IMR-90 (cell line): ENCODE measurements around the gene KDELR3. TPM values are rescaled to one million over a fixed set of nuclear protein-coding genes. Genes with fewer than 3 reads are reported as not detected.

ENCODE experiments used
- ATAC-seq: fragments of 200-7000 bp; cut with Tn5 transposase; 2 replicates; pipeline ENCODE4 v1.9.1; 2020; ENCODE audit warnings: low read depth, mild to moderate bottlenecking, moderate library complexity
- BruUV-seq: library from RNA; stranded (reverse); fragments of 400-500 nt; replicated peaks from 2 replicates; lab custom pipeline; 2021; lab: Mats Ljungman, UMichigan
- CTCF ChIA-PET: fragments of 300-600 bp; formaldehyde crosslinking; extraction: SDS; loops from one replicate; lab custom pipeline; 2021; ENCODE audit warnings: antibody characterized with exemption; lab: Yijun Ruan, JAX
- POLR2A ChIA-PET: fragments of 300-600 bp; sonication (Branson Sonifier 250); formaldehyde crosslinking; loops from one replicate; lab custom pipeline; 2022; ENCODE audit warnings: antibody characterized with exemption; ENCODE audit not compliant: unreplicated experiment; lab: Charles Lee
- DNase-seq: peaks from one replicate; pipeline ENCODE4 v3.0.0; 2013
- H2AFZ ChIP-seq: replicated peaks from 2 replicates; pipeline ENCODE3; 2013; ENCODE audit warnings: low read length, mild to moderate bottlenecking; ENCODE audit not compliant: poor library complexity
- H2AK5ac ChIP-seq: 2 replicates; pipeline ENCODE4 v1.6.1; 2013; ENCODE audit warnings: low read depth, low read length, inconsistent platforms
- H2AK9ac ChIP-seq: replicated peaks from 2 replicates; pipeline ENCODE3; 2013; ENCODE audit warnings: mild to moderate bottlenecking, low read depth, low read length, moderate library complexity; ENCODE audit not compliant: poor library complexity
- H2BK120ac ChIP-seq: 2 replicates; pipeline ENCODE4 v1.6.1; 2013; ENCODE audit warnings: low read depth, low read length, inconsistent platforms
- H2BK15ac ChIP-seq: 3 replicates; pipeline ENCODE4 v1.6.1; 2013; ENCODE audit warnings: low read depth, low read length, inconsistent platforms
- H2BK20ac ChIP-seq: 2 replicates; pipeline ENCODE4 v1.6.1; 2013; ENCODE audit warnings: low read depth, mild to moderate bottlenecking, inconsistent platforms, low read length, moderate library complexity
- H2BK5ac ChIP-seq: 2 replicates; pipeline ENCODE4 v1.6.1; 2013; ENCODE audit warnings: mild to moderate bottlenecking, low read depth, low read length, inconsistent platforms; ENCODE audit not compliant: poor library complexity, severe bottlenecking
- H3K14ac ChIP-seq: replicated peaks from 2 replicates; pipeline ENCODE4 v1.6.1; 2013; ENCODE audit warnings: low read depth, low read length, inconsistent platforms
- H3K18ac ChIP-seq: 2 replicates; pipeline ENCODE4 v1.6.1; 2013; ENCODE audit warnings: low read depth, low read length, control low read depth
- H3K23ac ChIP-seq: 2 replicates; pipeline ENCODE4 v1.6.1; 2013; ENCODE audit warnings: low read depth, low read length, inconsistent platforms
- H3K27ac ChIP-seq: 2 replicates; pipeline ENCODE4 v1.5.1; 2013; ENCODE audit warnings: mild to moderate bottlenecking, control low read depth, low read length; ENCODE audit not compliant: insufficient read depth
- H3K27me3 ChIP-seq: 2 replicates; pipeline ENCODE4 v1.6.1; 2013; ENCODE audit warnings: low read length; ENCODE audit not compliant: control insufficient read depth, insufficient read depth
- H3K36me3 ChIP-seq: 2 replicates; pipeline ENCODE4 v1.6.1; 2013; ENCODE audit warnings: low read length, mixed read lengths; ENCODE audit not compliant: control insufficient read depth, insufficient read depth
- H3K4ac ChIP-seq: 2 replicates; pipeline ENCODE4 v1.6.1; 2013; ENCODE audit warnings: low read depth, low read length, inconsistent platforms
- H3K4me1 ChIP-seq: 2 replicates; pipeline ENCODE4 v1.6.1; 2013; ENCODE audit warnings: low read length, mixed read lengths; ENCODE audit not compliant: control insufficient read depth, insufficient read depth
- H3K4me2 ChIP-seq: 2 replicates; pipeline ENCODE4 v1.6.1; 2013; ENCODE audit warnings: low read depth, mild to moderate bottlenecking, control low read depth, low read length, moderate library complexity
- H3K4me3 ChIP-seq: 2 replicates; pipeline ENCODE4 v1.5.1; 2013; ENCODE audit warnings: low read depth, mild to moderate bottlenecking, control low read depth, low read length, moderate library complexity; ENCODE audit not compliant: insufficient read depth
- H3K56ac ChIP-seq: 2 replicates; pipeline ENCODE4 v1.6.1; 2013; ENCODE audit warnings: low read length, inconsistent platforms; ENCODE audit not compliant: insufficient read depth; ENCODE audit errors: extremely low read depth
- H3K79me1 ChIP-seq, 2 experiments: 2 replicates each; pipeline ENCODE4 v1.6.1; 2013; ENCODE audit warnings: low read length in 2 of 2, inconsistent platforms in 1 of 2, low read depth in 1 of 2
- H3K9ac ChIP-seq: 2 replicates; pipeline ENCODE4 v1.6.1; 2013; ENCODE audit warnings: low read depth, low read length, control low read depth
- H3K9me1 ChIP-seq: 2 replicates; pipeline ENCODE4 v1.6.1; 2013; ENCODE audit warnings: low read length, inconsistent platforms; ENCODE audit not compliant: insufficient read depth
- H3K9me3 ChIP-seq: 2 replicates; pipeline ENCODE4 v1.6.1; 2013; ENCODE audit warnings: low read length; ENCODE audit not compliant: control insufficient read depth, insufficient read depth
- H4K20me1 ChIP-seq: 2 replicates; pipeline ENCODE4 v1.6.1; 2013; ENCODE audit warnings: low read length, inconsistent platforms; ENCODE audit not compliant: insufficient read depth
- H4K5ac ChIP-seq: 2 replicates; pipeline ENCODE4 v1.6.1; 2013; ENCODE audit warnings: mild to moderate bottlenecking, low read depth, low read length, control low read depth
- H4K8ac ChIP-seq, 2 experiments: 2 replicates each; pipeline ENCODE4 v1.6.1; 2013; ENCODE audit warnings: low read depth in 2 of 2, low read length in 2 of 2, control low read depth in 1 of 2, inconsistent platforms in 1 of 2
- H4K91ac ChIP-seq: 2 replicates; pipeline ENCODE4 v1.6.1; 2013; ENCODE audit warnings: low read depth, low read length, inconsistent platforms; ENCODE audit not compliant: insufficient read depth
- BHLHE40 ChIP-seq: fragments of 150-350 bp; IDR thresholded peaks from 2 replicates; pipeline ENCODE4 v1.6.1; 2016; ENCODE audit warnings: mild to moderate bottlenecking, low read depth, low read length
- CEBPB ChIP-seq: IDR thresholded peaks from 2 replicates; pipeline ENCODE4 v1.6.1; 2012; ENCODE audit warnings: low read depth, low read length, improper control_type of control experiment
- RAD21 ChIP-seq: IDR thresholded peaks from 2 replicates; pipeline ENCODE4 v1.6.1; 2012; ENCODE audit warnings: low read length, improper control_type of control experiment
- RCOR1 ChIP-seq: IDR thresholded peaks from 2 replicates; pipeline ENCODE4 v1.6.1; 2012; ENCODE audit warnings: mild to moderate bottlenecking, low read length, improper control_type of control experiment; ENCODE audit not compliant: insufficient replicate concordance
- WGBS, 2 experiments: methylation state at CpG; one replicate each; pipeline versions ENCODE4 v1.1.5 to v1.1.7; 2013; ENCODE audit warnings: missing lambda C conversion rate in 2 of 2; ENCODE audit not compliant: insufficient read length in 1 of 2; ENCODE audit errors: extremely low coverage in 2 of 2; 5-methylcytosine and 5-hydroxymethylcytosine counted together
- dilution Hi-C: fragments of 300-500 bp; cut with HindIII; formaldehyde crosslinking; loops from one replicate; pipeline ENCODE4 v1.14.3; 2018; ENCODE audit warnings: low sequenced_read_pairs; ENCODE audit not compliant: unreplicated experiment
- in situ Hi-C: fragments of 300-500 bp; cut with MboI; formaldehyde crosslinking; loops from 3 replicates; pipeline ENCODE4 v1.14.3; 2019; ENCODE audit warnings: low sequenced_read_pairs, inconsistent platforms, mixed read lengths
- intact Hi-C: fragments of 100-400 bp; cut with micrococcal nuclease; formaldehyde crosslinking; loops from 2 replicates; pipeline ENCODE4 v1.10.0; 2022
- polyA plus RNA-seq, 3 experiments: library from polyadenylated mRNA; depleted of rRNA; stranded (reverse); fragments of >200 nt; gene quantifications; 2 replicates each; pipeline ENCODE4 v1.2.3, GENCODE V29; 2012; ENCODE audit warnings: low replicate concordance in 1 of 3
- total RNA-seq: library from RNA; depleted of rRNA; stranded (reverse); fragments of >200 nt; gene quantifications from 2 replicates; pipeline ENCODE4 v1.2.3, GENCODE V29; 2012
- TF ChIP-seq, protein P1 (sequence below): fragments of 150-350 bp; IDR thresholded peaks from 2 replicates; pipeline ENCODE4 v1.6.1; 2017; ENCODE audit warnings: mild to moderate bottlenecking, antibody characterized with exemption, low read length, low read depth

Gene KDELR3
- total and polyA plus RNA-seq, 2 of the 4 experiments (the other 2 are of a cell fraction): 129 to 224 TPM

DNA sequence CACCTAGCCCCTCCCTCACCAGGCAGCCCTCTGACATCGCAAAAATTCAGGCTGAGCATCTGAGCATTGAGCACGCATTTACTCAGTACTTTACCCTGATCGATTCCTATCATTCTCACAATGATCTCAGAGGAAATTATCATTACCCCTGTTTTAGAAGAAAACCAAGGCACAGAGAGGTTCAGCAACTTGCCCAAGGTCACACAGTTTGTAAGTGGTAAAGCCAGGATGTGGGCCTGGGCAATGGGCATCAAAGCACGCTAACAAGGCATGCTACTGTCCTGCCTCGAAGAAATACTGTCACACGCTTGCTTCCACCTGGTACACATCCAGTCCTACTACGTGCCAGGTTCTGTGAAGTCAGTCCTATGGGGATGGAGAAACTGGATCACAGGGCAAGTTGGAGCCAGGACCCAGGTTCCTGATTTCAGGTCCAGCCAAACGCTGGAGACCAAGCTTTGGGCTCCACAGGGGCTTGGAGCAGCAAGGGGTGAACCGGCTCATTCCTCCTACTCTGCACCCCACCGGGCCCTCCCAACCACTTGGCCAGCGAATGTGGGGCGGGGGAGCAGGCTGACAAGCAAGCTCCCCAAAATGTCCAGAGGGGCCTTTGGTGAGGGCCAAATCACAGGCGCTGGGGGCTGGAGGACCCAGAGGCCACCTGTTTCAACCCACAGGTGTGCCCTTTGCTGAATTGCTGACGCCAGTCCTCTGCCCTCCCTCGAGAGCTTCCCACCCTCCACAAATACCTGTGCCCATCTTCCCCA lies 31.1 kb upstream of the KDELR3 start:
- in situ Hi-C loops (no loop called here), dilution Hi-C loops (no loop called here), intact Hi-C loops (no loop called here)
- H3K4me3 ChIP-seq: no peak overlapping the region
- H3K79me1 ChIP-seq: no peaks in the 10 kb centered on the region
- no peak overlapping the region for H4K5ac ChIP-seq
- no peak overlapping the region for H4K8ac ChIP-seq
- no peak overlapping the region for H3K23ac ChIP-seq
- no peak overlapping the region for H2BK15ac ChIP-seq
- DNase-seq (no peak), ATAC-seq (no peak)
- H4K20me1 ChIP-seq: peaks cover 4% of the 10 kb centered on the region; the same call in 1 of the 2 replicates
- H3K27ac ChIP-seq: no peak overlapping the region
- no peak overlapping the region for H2BK120ac ChIP-seq
- no peak overlapping the region for H3K4ac ChIP-seq
- H3K36me3 ChIP-seq: no peaks in the 10 kb centered on the region
- no peak overlapping the region for H2AFZ ChIP-seq
- no TSS peak for BruUV-seq
- no peaks in the 10 kb centered on the region for H3K9me1 ChIP-seq
- no peak overlapping the region for H2BK5ac ChIP-seq
- no peak overlapping the region for H3K56ac ChIP-seq
- no peak overlapping the region for H3K18ac ChIP-seq
- CTCF ChIA-PET: no interaction called here
- peaks cover 40% of the 10 kb centered on the region for H3K27me3 ChIP-seq
- no peak overlapping the region for H3K4me2 ChIP-seq
- H4K91ac ChIP-seq: no peak overlapping the region
- H3K9me3 ChIP-seq: no peaks in the 10 kb centered on the region
- TF ChIP-seq, protein P1, sequence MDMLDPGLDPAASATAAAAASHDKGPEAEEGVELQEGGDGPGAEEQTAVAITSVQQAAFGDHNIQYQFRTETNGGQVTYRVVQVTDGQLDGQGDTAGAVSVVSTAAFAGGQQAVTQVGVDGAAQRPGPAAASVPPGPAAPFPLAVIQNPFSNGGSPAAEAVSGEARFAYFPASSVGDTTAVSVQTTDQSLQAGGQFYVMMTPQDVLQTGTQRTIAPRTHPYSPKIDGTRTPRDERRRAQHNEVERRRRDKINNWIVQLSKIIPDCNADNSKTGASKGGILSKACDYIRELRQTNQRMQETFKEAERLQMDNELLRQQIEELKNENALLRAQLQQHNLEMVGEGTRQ: no peak
- TF ChIP-seq BHLHE40: no peak
- TF ChIP-seq RAD21: no peak
- TF ChIP-seq RCOR1: no peak
- TF ChIP-seq CEBPB: no peak
- no peaks in the 10 kb centered on the region for H3K4me1 ChIP-seq
- no peak overlapping the region for H3K14ac ChIP-seq
- no peak overlapping the region for H2AK9ac ChIP-seq
- no peak overlapping the region for H2AK5ac ChIP-seq
- POLR2A ChIA-PET: no interaction called here
- WGBS, 2 experiments: 60% methylated on average over 3 of the region's 15 CpGs; no CpG with 5 or more reads in 1 of the 2 experiments
- H3K9ac ChIP-seq: no peak overlapping the region
- no peak overlapping the region for H2BK20ac ChIP-seq
